HG02870 (cell line): ENCODE data around the gene DNAH6.
A peak's percentile ranks its signal among the peaks of the same experiment; 100 is the strongest.
"Not testable (repeated sequence)": the region's sequence is repeated elsewhere in the genome, so short reads cannot be mapped to it uniquely, and the experiment has no call there.

Source experiments
- ATAC-seq: cut with Tn5 transposase; IDR thresholded peaks from one replicate; pipeline ENCODE4 v1.9.1; 2021; ENCODE audit warnings: mild to moderate bottlenecking, moderate library complexity; ENCODE audit not compliant: unreplicated experiment

The DNAH6 gene

DNA sequence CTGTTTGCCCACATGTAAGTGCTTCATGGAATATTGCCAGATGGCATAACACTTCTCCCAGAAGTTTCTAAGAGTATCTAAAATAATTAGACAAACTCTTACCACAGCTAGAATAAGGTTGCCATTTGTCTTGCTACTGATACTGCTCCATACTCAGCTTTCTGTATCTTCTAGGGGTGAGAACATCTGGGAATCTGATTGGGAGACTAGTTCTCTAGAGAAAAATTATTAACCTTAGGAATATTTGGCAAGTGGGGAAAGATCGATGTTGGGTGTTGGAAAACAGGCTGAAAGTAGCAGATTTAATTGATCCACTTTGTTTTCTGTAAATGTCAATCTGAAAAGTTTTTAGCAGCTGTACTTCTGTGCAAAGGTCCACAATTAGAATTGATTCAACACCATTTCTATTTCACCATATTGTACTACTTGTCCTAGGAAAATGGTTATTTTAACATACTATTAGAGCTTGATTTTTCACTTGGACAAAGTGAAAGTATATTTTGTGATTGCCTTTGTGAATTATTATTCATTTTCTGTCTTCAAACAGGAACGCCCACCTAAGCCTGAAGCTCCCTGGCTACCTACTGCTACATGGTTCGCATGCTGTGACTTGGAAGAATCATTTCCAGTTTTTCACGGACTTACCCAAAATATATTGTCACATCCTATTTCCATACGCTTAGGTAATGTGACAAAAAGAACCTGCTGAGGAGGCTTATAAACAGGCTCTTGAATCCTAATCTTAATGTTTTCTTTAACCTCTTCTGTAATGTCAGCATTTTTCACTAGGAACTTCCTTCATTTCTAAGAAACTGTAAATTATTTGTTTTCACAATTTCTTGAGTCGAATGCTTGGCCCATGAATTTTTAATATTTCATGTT lies 216.8 kb downstream of the DNAH6 start:
- no peak for ATAC-seq

DNA sequence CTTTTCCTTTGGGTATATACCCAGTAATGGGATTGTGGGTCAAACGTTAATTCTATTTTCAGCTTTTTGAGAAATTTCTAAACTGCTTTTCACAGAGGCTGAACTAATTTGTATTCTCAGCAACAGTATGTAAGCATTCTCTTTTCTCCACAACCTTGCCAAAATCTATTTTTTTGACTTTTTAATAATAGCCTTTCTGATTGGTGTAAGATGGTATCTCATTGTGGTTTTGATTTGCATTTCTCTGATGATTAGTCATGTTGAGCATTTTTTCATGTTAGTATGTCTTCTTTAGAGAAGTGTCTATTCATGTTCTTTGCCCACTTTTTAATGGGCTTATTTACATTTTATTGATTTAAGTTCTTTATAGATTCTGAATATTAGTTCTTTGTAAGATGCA lies 219.1 kb downstream of the DNAH6 start:
- ATAC-seq = no peak

DNA sequence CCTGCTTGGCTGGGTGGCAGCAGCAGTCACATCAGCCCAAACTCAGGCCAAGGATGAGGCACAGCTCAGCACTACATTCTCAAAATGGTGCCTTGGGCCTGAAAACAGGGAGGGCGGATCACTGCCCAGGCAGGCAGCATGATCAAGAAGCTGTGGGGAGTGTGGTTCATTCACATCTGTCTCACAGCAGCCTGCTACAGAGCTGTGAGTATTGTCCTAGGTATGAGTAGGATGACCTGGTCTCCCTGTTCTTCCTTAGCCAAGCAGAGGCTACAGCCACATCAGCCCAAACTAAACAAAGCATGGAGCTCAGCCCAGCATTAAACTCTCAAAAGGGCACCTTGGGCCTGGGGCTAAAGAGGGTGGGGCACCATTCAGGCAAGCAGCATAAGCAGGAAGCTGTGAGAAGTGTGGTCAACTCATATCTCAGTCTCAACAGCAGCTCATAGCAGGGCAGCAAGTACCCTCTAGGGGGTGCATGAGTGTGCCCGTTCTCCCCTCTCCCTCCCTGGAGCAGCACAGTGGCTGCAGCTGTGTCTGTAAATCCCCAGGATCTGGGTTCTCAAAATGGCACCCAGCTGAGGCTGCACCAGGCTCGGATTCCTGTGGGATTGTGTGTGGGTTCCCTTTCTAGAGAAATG lies 225.0 kb downstream of the DNAH6 start:
- ATAC-seq = peak; percentile 97

DNA sequence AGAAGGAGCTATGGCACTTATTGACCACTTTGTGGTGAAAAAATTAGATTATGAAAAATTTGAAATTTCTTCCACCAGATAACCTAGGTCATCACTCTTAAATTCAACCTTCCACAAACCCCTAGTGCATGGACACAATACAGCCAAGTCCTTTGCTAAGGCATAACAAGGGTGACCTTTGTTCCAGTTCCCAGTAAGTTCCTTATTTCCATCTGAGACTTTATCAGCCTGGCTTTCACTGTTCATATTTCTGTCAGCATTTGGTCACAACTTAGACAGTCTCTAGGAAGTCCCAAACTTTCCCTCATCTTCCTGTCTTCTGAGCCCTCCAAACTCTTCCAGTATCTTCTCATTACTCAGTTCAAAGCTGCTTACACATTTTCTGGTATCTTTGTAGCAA lies 232.0 kb downstream of the DNAH6 start:
- no peak for ATAC-seq

DNA sequence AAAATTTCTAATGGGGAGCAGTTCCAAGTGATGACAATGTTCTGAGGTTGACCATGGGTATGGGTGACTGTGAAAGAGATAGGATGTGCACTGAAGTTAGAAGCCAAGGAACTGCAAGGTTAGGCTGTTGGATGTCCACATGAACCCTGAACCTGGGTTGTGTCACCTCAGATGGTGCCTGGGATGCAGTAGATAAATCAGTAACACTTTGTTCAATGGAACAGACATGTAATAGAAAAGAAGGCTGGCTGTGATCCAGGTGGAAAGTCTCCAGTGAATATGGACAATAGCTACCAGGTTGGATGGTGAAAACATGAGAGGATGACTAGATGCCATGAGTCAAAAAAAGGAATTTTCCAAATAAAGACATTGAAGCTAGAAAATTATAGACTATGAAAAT lies 233.1 kb downstream of the DNAH6 start:
- no peak for ATAC-seq

DNA sequence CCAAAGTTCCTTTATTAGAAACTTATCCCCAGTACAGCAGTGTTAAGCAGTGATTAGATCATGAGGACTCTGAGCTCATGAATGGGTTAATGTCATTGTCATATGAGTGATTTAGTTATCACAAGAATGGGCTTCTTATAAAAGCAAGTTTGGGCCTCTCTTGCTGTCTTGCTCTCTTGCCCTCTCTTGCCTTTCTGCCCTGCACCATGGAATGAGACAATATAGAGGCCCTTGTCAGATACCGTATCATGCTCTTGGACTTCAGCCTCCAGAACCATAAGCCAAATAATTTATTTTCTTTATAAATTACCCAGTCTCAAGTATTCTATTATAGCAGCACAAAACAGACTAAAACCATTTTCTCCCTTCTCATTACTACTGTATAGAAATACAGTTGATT lies 238.8 kb downstream of the DNAH6 start:
- no peak for ATAC-seq

DNA sequence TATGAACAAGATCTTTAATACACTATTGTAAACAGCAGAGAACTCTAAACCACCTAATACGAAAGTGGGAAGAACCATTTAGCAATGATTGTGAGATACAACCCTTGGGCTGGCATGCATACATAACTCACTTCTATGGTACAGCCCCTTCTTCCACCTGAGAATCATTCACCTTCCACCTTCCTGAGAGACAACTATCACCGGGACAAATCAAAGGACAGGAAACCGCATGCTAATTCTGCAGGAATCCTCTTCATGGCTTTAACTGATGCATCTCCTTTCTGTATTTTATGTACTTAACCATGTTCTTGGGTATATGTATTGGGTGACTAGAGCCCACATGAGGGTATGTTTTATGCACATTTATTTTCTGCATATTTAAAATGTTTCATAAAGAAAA lies 241.3 kb downstream of the DNAH6 start:
- ATAC-seq = no peak

DNA sequence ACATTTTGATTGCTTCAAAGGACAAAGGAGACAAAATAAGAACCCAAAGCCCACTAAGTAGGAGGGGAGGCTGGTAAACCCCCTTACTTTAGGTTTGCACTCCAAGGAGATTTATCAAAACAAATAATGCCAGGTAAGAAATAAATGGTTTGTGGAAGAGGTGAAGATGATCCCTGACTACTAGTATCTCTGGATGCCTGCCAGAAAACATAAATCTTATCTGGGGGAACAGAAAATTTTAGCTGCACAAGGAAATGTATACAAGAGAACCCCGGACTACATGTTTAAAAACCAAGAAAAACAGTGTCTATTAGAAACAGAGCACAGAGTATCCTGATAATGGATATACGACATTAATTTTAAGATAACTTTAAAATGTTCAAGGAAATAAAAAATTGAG lies 250.5 kb downstream of the DNAH6 start:
- no peak for ATAC-seq

DNA sequence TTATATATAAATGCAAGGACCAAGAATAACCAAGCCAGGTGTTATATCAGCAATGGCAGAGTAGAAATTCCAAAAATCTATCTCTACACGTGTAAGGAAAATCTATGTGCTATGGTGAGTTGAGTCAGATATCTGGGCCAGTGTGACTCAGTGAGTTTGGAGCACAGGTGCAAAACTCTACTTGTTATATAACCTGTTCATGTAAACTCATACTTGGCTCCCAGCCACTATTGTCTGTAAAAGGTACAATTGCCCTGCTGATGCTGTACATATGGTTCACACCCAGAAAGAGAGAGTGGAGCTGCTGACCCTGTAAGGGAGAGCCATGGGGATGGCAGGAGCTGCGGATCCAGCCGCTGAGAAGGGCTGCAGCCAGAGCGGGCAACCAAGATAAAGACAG lies 252.5 kb downstream of the DNAH6 start:
- no peak for ATAC-seq

DNA sequence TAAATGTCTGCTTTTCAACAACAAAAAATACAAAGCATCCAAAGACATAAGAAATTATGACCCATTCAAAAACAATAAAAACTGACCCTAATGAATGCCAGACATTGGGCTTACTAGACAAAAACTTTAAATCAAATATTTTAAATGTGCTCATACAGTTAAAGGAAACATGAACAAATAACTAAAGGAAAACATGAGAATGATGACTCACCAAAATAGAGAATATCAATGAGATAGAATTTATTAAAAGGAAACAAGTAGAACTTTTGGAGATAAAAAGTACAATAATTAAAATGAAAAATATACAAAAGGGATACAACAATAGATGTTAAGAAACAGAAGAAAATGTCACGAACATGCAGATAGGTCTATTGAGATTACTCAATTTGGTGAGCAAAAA lies 254.0 kb downstream of the DNAH6 start:
- no peak for ATAC-seq

DNA sequence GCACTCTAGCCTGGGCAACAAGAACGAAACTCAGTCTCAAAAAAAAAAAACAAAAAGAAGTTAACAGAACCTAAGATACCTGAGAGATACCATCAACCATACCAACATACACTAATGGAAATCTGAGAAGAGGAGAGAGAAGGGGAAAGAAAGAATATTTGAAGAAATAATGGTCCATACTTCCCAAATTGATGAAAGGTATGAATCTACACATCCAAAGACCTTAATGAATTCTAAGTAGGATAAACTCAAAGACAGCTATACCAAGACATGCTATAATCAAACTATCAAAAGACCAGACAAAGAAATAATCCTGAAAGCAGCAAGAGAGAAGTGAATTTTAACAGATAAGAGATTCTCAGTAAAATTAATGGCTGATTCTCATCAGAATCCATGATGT lies 255.0 kb downstream of the DNAH6 start:
- ATAC-seq = no peak

DNA sequence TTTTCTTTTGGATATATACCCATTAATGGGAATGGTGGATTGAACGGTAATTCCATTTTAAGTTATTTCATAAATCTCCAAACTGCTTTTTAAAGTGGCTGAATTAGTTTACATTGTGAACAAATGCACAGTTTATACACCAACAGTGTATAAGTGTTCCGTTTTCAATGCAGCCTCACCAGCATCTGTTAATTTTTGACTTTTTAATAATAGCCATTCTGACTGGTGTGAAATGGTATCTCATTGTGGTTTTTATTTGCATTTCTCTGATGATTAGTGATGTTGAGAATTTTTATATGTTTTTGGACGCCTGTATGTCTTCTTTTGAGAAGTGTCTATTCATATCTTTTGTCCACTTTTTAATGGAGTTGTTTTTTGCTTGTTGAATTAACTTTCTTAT lies 257.3 kb downstream of the DNAH6 start:
- ATAC-seq = not testable (repeated sequence)

DNA sequence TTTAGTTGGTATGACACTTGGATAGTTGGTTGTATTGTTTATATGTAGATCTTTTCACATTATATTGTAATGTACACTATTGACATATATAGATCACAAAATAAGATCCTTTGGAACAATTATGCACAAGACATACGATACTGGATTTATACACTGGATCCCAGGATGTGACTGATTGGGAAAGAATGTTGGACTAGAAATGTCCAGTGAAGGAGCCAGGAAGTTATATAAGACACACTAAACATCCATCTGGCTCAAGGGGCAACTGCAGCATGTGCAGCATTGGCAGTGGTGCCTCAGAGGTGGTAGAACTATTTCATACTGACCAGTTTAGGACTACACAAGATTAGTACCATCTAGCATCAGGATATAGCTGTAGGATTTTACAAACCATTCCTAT lies 259.7 kb downstream of the DNAH6 start:
- ATAC-seq = no peak

DNA sequence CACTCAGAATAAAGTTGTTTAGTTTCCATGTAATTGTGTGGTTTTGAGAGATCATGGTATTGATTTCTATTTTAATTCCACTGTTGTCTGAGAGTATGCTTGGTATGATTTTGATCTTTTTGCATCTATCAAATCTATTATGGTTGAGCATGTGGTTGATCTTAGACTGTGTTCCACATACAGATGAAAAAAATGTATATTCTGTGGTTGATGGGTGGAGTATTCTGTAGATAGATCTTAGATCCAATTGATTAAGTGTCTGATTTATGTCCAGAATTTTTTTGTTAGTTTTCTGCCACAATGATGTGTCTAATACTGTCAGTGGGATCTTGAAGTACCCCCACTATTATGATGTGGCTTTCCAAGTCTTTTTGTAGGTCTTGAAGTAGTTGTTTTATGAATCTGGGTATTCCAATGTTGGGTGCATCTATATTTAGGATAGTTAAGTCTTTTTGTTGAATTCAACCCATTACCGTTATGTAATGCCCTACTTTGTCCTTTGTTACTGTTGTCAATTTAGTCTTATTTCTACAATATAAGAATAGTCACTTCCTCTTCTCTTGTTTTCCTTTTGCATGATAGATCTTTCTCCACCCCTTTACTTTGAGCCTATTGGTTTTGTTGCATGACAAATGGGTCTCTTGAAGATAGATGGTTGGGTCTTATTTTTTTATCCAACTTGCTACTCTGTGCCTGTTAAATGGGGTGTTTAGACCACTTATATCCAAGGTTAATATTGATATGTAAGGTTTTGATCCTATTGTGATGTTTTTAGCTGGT lies 262.8 kb downstream of the DNAH6 start:
- no peak for ATAC-seq

DNA sequence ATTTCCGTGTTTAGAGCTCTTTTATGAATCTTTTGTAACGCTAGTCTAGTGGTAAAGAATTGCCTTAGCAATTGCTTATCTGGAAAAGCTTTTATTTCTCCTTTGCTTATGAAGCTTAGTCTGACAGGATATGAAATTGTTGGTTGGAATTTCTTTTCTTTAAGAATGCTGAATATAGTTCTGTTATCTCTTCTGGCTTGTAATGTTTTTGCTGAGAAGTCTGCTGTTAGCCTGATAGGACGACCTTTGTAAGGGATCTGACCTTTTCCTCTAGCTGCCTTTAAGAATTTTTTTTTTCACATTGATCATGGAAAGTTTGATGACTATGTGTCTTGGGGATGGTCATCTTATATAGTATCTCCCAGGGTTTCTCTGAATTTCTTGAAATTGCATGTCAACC lies 263.5 kb downstream of the DNAH6 start:
- ATAC-seq = no peak

DNA sequence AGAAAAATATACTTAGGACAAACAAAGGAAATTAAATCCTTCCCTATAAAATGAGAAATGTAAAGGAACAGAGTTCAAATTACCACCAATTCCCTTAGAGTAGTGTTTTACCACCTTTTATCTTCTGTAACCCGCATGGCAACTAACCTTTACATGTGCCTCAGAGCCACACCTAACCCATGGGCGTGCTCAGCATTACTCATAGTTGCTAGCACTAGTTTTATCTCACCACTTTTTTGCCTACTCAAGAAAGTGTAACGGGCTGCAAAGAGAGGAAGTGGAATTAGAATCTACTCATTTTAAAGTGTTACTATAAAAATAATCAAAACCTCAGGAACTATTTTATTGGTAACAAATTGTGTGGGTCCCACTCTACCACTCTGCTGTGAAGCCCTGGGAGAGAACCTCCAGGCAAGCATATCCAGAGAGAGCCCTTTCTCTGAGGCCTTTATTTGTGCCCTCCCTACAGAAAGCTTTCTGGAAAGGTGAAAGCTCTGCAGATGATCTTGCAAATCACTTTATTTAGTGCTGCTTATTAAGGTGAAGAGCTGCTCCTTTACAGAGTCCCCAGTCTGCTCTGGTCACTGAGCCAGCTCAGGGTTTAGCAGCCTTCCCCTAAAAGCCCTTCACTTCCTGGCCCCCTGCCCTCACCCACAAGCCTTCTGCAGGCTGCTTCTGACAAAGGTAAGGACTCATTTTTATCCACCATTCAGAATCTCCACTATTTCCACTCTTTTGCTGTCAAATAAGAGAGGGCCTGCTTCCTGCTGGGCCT lies 265.8 kb downstream of the DNAH6 start:
- ATAC-seq = peak; percentile 83

DNA sequence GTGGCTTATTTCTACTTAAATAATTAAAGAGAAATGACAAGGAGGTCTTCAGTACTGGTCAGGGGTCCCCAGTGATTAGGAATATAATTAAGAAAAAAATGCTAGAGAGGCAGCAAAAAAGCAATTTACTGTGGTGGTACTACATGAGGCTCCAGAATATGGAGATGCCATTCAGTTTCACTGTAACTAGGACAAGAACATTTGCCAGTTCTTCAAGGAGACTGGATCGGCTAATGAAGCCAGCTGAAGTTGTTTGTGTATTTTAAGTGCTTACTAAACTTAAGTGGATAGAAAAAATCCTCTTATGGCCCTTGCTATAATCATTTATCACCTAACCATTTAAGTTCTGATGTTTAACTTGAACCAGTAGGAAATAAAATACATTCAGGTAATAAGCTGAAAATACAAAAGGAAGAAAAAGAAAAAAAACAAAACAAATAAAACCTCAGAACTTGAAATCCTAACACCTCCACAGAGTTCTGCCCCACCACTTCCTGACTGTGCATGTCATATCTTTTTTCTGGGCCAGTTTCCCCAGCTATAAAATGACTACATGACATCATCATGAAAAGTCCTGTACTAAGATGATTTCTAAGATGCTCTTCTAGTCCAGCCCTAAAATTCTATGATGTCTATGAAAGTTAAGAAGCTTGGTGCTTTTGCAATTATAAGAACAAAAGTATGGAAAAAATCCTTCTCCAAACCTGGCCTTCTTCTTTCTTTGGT lies 266.6 kb downstream of the DNAH6 start:
- ATAC-seq = no peak

DNA sequence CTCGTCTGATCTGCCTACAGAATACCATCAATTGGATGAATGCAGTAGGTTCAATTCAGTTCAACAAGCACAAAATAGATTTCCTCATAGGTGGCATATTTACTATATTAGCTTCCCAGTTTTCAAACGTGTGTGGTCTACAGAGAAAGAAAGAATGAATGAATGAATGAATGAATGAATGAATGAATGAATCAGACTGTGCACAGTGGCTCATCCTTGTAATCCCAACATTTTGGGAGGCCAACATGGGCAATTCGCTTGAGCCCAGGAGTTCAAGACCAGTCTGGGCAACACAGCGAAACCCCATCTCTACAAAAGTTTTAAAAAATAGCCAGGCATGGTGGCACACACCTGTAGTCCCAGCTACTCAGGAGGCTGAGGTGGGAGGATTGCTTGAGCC lies 269.7 kb downstream of the DNAH6 start:
- ATAC-seq = no peak

DNA sequence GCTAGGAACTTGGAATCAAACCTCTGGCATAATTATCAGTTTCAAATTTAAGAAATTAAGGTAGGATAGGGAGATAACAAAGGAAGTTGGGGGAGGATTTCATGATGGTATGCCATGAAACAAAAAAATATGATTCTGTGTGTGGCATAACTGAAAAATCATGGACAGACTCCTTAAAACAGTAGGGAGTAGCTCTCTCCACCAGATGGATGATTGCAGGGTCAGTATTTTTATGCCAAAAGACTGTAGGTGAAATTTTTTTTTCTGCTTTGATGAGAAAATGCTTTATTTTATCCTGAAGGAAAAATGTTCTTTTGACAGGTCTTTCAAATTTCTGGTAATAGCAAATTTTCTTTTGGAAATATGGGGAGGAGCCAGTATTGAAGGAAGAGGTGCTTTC lies 270.3 kb downstream of the DNAH6 start:
- no peak for ATAC-seq

DNA sequence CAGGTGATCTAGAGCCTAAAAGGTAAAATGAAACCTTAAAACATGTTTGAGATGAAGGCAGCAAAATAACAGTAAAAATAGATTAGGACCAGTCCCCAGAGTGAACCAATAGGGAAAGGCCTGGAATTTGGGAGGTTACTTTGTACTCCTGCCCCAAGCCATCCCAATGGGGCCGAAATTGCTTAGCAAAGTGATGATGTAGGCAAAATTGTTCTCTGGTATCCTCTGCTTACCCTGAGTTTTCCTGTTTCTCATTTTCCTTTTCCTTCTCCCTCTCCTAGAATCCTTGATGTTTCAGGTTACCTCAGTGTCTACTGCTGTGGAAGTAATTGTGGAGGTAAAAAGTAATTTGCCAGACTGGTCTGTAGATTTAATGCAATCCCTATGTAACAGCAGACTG lies 271.7 kb downstream of the DNAH6 start:
- ATAC-seq = no peak
